A673 (cell line): ENCODE measurements around the gene MAEL. TPM values are rescaled to one million over a fixed set of nuclear protein-coding genes. Genes with fewer than 3 reads are reported as not detected.

Experiments
- BruUV-seq: library from RNA; stranded (reverse); fragments of 400-500 nt; replicated peaks from 2 replicates; lab custom pipeline; 2021; lab: Mats Ljungman, UMichigan
- CTCF ChIA-PET: fragments of 300-600 bp; sonication (Branson Sonifier 250); formaldehyde crosslinking; loops from one replicate; lab custom pipeline; 2022; ENCODE audit warnings: antibody characterized with exemption; lab: Charles Lee
- POLR2A ChIA-PET: fragments of 300-600 bp; sonication (Branson Sonifier 250); formaldehyde crosslinking; loops from one replicate; lab custom pipeline; 2022; ENCODE audit warnings: antibody characterized with exemption; ENCODE audit not compliant: low non-redundant PET; lab: Charles Lee
- DNase-seq: peaks from one replicate; pipeline ENCODE4 v3.0.0-alpha.2; 2015; ENCODE audit warnings: low spot score
- H3K27ac ChIP-seq: fragments of 200-600 bp; sonication (generic); 2 replicates; pipeline ENCODE4 v1.5.1; 2016; ENCODE audit warnings: mixed run types, low read depth, mild to moderate bottlenecking, mixed read lengths, antibody characterized with exemption, low read length; ENCODE audit not compliant: poor library complexity, severe bottlenecking
- H3K27me3 ChIP-seq: fragments of 200-600 bp; sonication (generic); replicated peaks from 2 replicates; pipeline ENCODE4 v1.6.1; 2017; ENCODE audit warnings: mixed run types, low read depth, mild to moderate bottlenecking, mixed read lengths, antibody characterized with exemption, low read length; ENCODE audit not compliant: insufficient read depth, poor library complexity
- H3K36me3 ChIP-seq: fragments of 200-600 bp; sonication (generic); 2 replicates; pipeline ENCODE4 v1.6.1; 2016; ENCODE audit warnings: mixed run types, mild to moderate bottlenecking, mixed read lengths, antibody characterized with exemption, low read length; ENCODE audit not compliant: insufficient read depth, poor library complexity, severe bottlenecking
- H3K4me1 ChIP-seq: fragments of 200-600 bp; sonication (generic); 2 replicates; pipeline ENCODE4 v1.6.1; 2017; ENCODE audit warnings: mixed run types, mild to moderate bottlenecking, mixed read lengths, antibody characterized with exemption, low read length; ENCODE audit not compliant: insufficient read depth, poor library complexity, severe bottlenecking
- H3K4me3 ChIP-seq: fragments of 200-600 bp; sonication (generic); 2 replicates; pipeline ENCODE4 v1.5.1; 2016; ENCODE audit warnings: low read depth, mixed run types, mild to moderate bottlenecking, mixed read lengths, low read length; ENCODE audit not compliant: poor library complexity, severe bottlenecking
- H3K9me3 ChIP-seq: fragments of 200-600 bp; sonication (generic); 2 replicates; pipeline ENCODE4 v1.6.1; 2016; ENCODE audit warnings: mixed run types, low read depth, mild to moderate bottlenecking, mixed read lengths, antibody characterized with exemption, low read length; ENCODE audit not compliant: poor library complexity, severe bottlenecking
- CTCF ChIP-seq: fragments of 300-800, 200-600 bp; sonication (generic); conservative IDR thresholded peaks from 2 replicates; pipeline ENCODE4 v1.5.1; 2017; ENCODE audit warnings: low read depth, mild to moderate bottlenecking, antibody characterized with exemption, low read length, moderate library complexity, mixed read lengths
- EZH2 ChIP-seq: fragments of 200-600 bp; sonication (generic); IDR thresholded peaks from 2 replicates; pipeline ENCODE4 v1.6.1; 2017; ENCODE audit warnings: borderline replicate concordance, low read depth, mild to moderate bottlenecking, mixed read lengths, antibody characterized with exemption, low read length; ENCODE audit not compliant: poor library complexity, severe bottlenecking
- intact Hi-C: fragments of 100-400 bp; cut with micrococcal nuclease; formaldehyde crosslinking; loops from one replicate; pipeline ENCODE4 v1.10.0; 2022; ENCODE audit not compliant: unreplicated experiment
- total RNA-seq: library from RNA; stranded (reverse); gene quantifications from 2 replicates; pipeline ENCODE4 v1.2.3, GENCODE V29; 2021

Gene MAEL
- total RNA-seq, 1 experiment from 2014 or later = not detected

DNA sequence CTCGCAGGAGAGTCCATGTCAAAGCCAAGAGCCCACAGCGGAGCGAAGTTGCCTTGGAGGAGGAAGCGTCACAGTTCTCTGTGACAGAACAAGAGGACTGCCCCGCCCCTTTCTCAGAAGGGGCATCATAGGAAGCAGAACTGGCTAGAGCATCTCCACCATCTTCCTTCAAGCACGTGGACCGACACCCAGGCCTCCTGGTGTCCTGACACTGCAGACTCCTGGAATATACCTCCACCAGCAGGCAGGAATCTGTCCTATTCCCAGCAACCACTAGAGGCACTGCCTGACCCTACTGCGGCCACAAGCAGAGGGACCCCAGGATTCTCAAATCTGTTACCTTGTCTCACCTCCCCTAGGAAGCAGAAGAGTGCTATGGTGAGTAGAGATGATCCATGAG, 63.3 kb downstream of the MAEL start:
- no peak overlapping the region for H3K4me3 ChIP-seq
- no peak overlapping the region for H3K27ac ChIP-seq
- intact Hi-C loops = no loop called here
- no peaks in the 10 kb centered on the region for H3K36me3 ChIP-seq
- peaks cover 31% of the 10 kb centered on the region for H3K27me3 ChIP-seq
- H3K4me1 ChIP-seq = no peaks in the 10 kb centered on the region
- H3K9me3 ChIP-seq = no peaks in the 10 kb centered on the region
- no TSS peak for BruUV-seq
- POLR2A ChIA-PET = no interaction called here
- CTCF ChIA-PET = no interaction called here
- DNase-seq = peak; percentile 25
- peak; percentile 55 for TF ChIP-seq CTCF
- TF ChIP-seq EZH2 = no peak

DNA sequence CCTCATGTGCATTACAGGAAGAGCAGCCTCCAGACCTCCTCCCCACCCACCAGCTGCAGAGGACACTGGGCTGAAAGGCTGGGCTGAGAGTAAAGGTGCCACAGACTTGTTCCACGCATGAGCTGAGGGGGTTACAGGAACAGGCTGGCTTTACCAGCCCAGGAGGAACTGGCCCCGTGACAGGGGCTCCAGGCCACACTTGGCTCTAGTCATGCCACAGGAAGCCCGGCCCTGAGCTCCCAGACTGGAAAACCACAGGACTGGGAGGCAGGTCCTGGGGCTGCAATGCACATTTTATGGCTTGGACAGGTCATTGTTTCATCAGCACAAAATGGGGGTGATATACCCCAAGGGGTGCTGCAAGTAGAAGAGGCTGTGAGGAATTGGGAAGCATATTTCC, 65.5 kb downstream of the MAEL start:
- Histone ChIP-seq H3K27me3 (peaks cover 10% of the 10 kb centered on the region), H3K9me3 (no peaks in the 10 kb centered on the region), H3K4me3 (no peak overlapping the region), H3K36me3 (no peaks in the 10 kb centered on the region), H3K4me1 (no peaks in the 10 kb centered on the region), H3K27ac (no peak overlapping the region)
- BruUV-seq = no TSS peak
- intact Hi-C loops = no loop called here
- ChIA-PET CTCF (no interaction called here), POLR2A (no interaction called here)
- no peak for TF ChIP-seq EZH2
- no peak for TF ChIP-seq CTCF
- DNase-seq = no peak

- no peak for DNase-seq
- H3K36me3 ChIP-seq = no peaks in the 10 kb centered on the region
- TF ChIP-seq EZH2 = no peak
- no peak for TF ChIP-seq CTCF
- H3K27ac ChIP-seq = no peak overlapping the region
- no peak overlapping the region for H3K4me3 ChIP-seq
- no peaks in the 10 kb centered on the region for H3K9me3 ChIP-seq
- no TSS peak for BruUV-seq
- H3K4me1 ChIP-seq = no peaks in the 10 kb centered on the region
- peaks cover 5% of the 10 kb centered on the region for H3K27me3 ChIP-seq
- ChIA-PET CTCF (interaction anchor here (1.4 kb wide), 1 partner anchor 145 kb away, joined by 4 read pairs; no protein-coding TSS in a partner anchor), POLR2A (no interaction called here)
- intact Hi-C loops = loop anchor here (5.0 kb wide), 2 partner anchors 482 to 1128 kb away; no protein-coding TSS in a partner anchor
Observed at GRCh38 chr1:167054946-167055630, 66.0 kb downstream of the MAEL start.
